Stimulated activated CD8-positive, alpha-beta memory T cell treated with anti-CD3 and anti-CD28 coated beads, Interleukin-15, amount 100 ng/mL, for 1 hour (primary cell): Measurements from ENCODE around the gene SPDYE3.
"Not testable (repeated sequence)": the region's sequence is repeated elsewhere in the genome, so short reads cannot be mapped to it uniquely, and the experiment has no call there.

Source experiments
- DNase-seq: peaks from one replicate; pipeline ENCODE4 v3.0.0-alpha.2; 2020; ENCODE audit warnings: low read depth

Gene SPDYE3

GRCh38 chr7:100349757-100350156 is 42.3 kb downstream of the SPDYE3 start:
- DNase-seq: no peak

DNA sequence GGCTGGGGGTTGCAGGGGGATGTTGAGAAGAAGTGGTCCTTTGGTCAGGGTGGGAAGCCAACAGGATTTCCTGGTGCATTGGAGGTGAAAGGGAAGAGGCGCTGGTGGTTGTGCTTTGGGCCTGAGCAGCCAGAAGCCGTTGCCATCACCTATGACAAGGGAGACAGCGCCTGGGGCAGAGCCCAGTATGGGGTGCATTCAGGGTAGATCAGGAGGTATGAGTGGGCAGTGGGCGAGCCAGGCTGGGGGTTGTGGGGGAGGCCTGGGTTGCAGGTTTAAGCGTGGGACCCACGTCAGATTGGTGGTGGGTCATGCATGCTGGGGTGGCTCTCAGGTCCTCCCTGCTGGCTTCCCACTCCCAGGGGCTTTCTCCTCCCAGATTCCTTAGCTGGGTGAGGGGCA is 44.2 kb downstream of the SPDYE3 start:
- DNase-seq: no peak

DNA sequence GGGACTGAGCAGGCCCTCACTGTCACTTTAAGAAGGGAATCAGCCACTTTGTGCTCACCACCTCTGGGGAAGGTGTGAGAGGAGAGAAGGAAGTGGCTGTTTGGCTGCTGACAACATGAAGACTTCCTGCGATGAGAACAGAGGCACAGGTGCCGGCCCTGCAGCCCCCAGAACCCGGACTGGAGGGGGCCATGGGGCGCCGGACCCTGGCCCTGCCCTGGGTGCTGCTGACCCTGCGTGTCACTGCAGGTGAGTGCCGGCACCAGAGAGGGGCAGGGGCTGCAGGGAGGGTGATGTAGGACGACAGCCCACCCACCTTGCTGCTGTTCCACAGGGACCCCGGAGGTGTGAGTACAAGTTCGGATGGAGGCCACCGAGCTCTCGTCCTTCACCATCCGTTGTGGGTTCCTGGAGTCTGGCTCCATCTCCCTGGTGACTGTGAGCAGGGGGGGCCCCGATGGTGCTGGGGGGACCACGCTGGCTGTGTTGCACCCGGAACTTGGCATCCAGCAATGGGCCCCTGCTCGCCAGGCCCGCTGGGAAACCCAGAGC is 44.8 kb downstream of the SPDYE3 start:
- not testable (repeated sequence) for DNase-seq

DNA sequence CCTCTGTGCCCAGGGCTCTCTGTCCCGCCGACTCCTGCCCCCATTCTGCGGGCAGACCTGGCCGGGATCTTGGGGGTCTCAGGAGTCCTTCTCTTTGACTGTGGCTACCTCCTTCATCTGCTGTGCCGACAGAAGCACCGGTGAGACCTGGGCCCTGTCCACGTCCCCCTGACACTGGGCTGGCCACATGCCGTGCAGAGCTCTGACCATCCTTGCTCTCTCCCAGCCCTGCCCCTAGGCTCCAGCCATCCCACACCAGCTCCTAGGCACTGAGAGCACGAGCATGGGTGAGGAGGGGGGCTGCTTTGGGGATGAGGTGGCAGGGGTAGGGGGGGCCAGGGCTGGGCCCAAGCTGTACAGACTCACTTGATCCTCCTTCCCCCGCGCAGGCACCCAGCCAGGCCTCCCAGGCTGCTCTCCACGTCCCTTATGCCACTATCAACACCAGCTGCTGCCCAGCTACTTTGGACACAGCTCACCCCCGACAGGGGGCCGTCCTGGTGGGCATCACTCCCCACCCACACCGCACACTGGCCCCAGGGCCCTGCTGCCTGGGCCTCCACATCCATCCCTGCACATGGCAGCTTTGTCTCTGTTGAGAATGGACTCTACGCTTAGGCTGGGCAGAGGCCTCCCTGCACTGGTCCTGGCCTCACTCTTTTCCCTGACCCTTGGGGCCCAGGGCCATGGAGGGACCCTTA is 45.6 kb downstream of the SPDYE3 start:
- no peak for DNase-seq

DNA sequence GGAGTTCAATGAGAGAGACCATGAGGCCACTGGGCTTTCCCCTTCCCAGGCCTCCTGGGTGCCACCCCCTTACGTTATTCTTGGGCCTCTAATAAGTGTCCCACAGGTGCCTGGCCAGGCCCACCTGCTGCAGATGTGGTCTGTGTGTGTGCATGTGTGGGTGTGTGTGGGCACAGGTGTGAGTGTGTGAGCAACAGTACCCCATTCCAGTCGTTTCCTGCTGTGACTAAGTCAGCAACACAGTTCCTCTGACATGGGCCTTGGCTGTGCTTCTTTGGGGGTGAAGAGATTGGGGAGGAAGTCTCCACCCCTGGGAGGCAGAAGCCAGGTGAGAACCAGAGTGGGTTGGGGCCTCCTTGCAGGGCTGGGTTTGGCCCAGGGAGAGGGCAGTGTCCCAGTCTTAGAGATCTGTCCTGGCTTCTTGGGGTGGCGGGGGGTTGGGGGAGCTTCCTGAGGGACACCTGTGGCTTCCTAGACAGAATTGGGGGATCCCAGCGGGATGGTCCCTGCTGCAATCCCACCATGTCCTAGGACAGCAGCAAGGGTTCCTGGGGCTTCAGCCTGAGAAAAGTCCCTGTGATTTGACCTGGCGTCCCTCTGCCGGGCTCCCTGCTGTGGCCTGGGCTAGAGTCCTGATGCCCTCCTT is 46.3 kb downstream of the SPDYE3 start:
- DNase-seq: no peak

- no peak for DNase-seq
Measured at GRCh38 chr7:100356416-100357068, 49.0 kb downstream of the SPDYE3 start.

- no peak for DNase-seq
Measured at GRCh38 chr7:100357131-100357561, 49.6 kb downstream of the SPDYE3 start.

- no peak for DNase-seq
Measured at GRCh38 chr7:100358027-100358856, 50.7 kb downstream of the SPDYE3 start, which contains the start of gene PILRB. Gene PILRB (plus strand): TSS chr7:100358117. CDS start chr7:100358303, 186 bp downstream.

- no peak for DNase-seq
Measured at GRCh38 chr7:100358857-100359212, 51.3 kb downstream of the SPDYE3 start.

DNA sequence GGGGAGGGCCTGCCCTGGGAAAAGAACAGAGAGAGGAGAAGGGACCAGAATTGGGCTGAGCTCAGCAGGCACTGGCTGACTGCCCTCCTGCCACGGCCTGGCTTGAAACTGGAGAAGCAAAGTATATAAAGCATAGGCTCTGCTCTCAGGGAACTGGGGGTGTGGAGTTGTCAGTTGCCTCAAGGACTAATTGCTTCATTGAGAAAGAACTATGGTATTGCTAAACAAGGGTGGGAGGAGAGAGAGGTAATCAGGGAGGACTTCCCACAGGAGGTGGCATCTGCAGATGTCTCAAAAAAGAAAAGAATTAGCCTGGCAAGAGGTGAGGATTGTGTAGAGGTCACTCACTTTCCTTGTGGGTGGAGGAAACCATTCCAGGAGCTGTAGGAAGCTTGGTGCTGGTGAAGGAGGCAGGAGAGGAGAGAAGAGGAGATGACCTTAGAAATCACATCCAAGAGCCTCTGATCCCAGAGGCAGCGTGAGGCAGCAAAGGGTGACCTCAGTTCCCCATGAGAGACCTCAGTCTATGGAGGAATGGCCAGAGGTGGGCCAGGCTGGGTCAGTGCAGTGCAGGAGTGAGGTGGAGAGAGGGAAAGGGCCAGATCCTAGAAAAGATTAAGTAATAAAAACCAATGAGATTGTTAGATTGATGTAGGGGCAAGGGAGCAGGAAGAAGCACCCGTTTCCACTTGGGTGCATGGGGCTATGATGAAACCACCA is 52.8 kb downstream of the SPDYE3 start:
- DNase-seq: no peak

GRCh38 chr7:100363098-100363497 is 55.6 kb downstream of the SPDYE3 start:
- no peak for DNase-seq

GRCh38 chr7:100363797-100364196 is 56.3 kb downstream of the SPDYE3 start:
- not testable (repeated sequence) for DNase-seq

DNA sequence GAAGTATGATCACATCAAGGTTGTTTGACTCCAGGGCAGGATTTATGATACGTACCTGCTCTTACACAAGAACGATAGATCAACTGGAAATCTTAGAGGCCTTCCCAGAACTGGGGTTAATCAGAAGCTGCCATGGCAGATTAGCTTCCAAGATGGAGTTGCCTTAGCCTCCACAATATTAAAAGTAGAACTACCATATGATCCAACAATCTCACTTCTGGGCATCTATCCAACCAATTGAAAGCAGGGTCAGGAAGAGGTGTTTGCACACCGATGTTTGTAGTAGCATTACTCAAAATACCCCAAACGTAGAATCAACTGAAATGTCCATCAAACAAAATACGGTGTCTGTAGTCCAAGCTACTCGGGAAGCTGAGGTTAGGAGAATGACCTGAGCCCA is 57.0 kb downstream of the SPDYE3 start:
- DNase-seq: no peak

- not testable (repeated sequence) for DNase-seq
Measured at GRCh38 chr7:100365998-100366367, 58.5 kb downstream of the SPDYE3 start.

DNA sequence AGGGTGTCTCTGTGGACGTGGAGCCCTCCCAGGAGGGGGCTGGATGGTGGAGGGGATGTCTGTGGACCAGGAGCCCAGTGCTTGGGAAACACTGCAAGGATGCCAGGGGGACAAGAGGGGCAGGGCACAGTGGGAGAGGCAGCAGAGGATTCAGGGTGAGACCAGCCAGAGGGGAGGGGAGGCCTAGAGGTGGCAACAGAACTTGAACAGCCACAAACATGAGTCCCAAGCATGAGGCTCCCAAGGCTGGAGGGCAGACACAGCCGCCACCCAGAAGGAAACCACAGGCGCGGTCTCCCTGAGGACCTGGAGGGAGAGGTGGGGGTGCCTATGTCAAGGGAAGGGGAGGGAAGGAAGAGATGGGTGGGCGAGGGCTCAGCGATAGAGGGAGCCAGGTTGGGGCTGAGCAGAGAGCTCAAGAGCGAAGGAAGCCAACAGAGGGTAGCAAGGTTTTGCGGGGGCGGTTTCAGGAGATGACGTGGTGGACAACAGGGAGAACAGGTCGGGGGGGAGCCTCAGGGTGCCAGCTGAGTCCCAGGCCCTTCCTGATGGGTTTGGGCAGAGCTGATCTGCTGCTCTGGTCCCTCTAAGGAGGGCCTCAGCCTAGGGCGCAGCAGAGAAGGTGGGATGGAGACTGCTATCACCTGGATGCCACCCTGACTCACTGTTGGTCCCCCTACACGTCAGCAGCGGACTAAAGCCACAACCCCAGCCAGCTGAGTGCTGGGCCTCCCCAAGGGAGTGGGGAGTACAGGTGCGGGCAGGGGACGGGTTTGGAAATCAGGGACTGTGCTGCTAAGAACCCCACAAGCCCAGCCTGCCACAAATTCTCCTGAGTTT is 59.1 kb downstream of the SPDYE3 start:
- no peak for DNase-seq

DNA sequence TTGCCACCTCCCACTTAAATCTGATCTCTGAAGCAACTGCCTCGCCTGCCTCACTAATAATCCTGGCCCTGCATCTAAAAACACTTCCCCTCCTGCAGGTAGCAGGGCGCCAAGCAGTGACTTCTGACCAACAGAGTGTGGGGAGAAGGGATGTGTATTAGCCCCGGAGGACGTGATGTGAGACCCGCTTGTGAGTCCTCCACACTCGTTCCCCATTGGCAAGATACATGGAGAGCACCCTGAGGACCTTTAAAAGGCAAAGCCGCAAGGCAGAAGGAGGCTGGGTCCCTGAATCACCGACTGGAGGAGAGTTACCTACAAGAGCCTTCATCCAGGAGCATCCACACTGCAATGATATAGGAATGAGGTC is 59.7 kb downstream of the SPDYE3 start:
- DNase-seq: no peak

GRCh38 chr7:100367676-100368613 is 60.4 kb downstream of the SPDYE3 start:
- no peak for DNase-seq

DNA sequence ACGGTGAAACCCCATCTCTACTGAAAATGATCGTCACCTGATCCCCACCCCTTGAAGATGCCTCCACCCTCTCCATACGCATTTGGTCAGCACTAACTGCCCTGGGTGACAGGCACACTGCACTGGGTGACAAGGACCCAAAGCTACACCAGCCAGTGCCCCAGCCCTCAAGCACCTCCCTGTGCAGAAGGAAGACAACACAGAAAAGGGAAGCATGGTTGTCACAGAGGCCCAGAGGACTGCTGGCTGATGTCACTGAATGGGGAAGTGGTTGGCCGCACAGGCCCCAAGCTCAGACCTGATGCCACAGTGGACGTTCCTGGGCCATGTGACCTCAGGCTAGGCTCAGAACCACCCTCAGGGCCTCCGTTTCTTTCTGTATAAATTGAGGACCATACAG is 61.6 kb downstream of the SPDYE3 start:
- DNase-seq: no peak

- no peak for DNase-seq
Measured at GRCh38 chr7:100370303-100370702, 62.8 kb downstream of the SPDYE3 start.
